Measurements from ENCODE around the gene AXIN1. TPM values are rescaled to one million over a fixed set of nuclear protein-coding genes. Genes with fewer than 3 reads are reported as not detected.

AXIN1 gene
- total and polyA plus RNA-seq, 9 of the 15 experiments (the other 6 are each of a cell fraction or from before 2014, with no cell fraction given) = 0.42 to 58.0 (median 25.9) TPM

GRCh38 chr16:381789-382717, 29.5 kb upstream of the AXIN1 start, which contains the start of gene PGAP6 (continued):
- TF ChIP-seq ZBTB11 (CRISPR knock-in tag; IDR thresholded peaks at IDR 0.05) (peak in 1 of 3 experiments; percentile 94; a peak in 2 of 6 replicates), RBM34 (IDR thresholded peaks at IDR 0.05; ENCODE audit: borderline replicate concordance, insufficient read depth, low read length) (no peak), HDAC1 (IDR thresholded peaks at IDR 0.05) (peak in 1 of 2 experiments; percentile 42; a peak in 1 of 4 replicates), ZNF347 (CRISPR knock-in tag; IDR thresholded peaks at IDR 0.05; ENCODE audit: low read depth) (no peak), BHLHE40 (IDR thresholded peaks at IDR 0.05; ENCODE audit: low read length) (0 out of 2 replicates have a peak, but pooled peaks have one; percentile 7), THAP12 (CRISPR knock-in tag; IDR thresholded peaks at IDR 0.05) (0 out of 2 replicates have a peak, but pooled peaks have one; percentile 43), GTF2A2 (tag; IDR thresholded peaks at IDR 0.05) (no peak), GATAD2B (IDR thresholded peaks at IDR 0.05; ENCODE audit: borderline replicate concordance) (0 out of 2 replicates have a peak, but pooled peaks have one; percentile 67), YY1 (IDR thresholded peaks at IDR 0.05; ENCODE audit: borderline replicate concordance in 1 of 3, control insufficient read depth in 1 of 3, extremely low read depth in 1 of 3, insufficient read depth in 3 of 3, insufficient read length in 1 of 3, insufficient replicate concordance in 2 of 3, low read depth in 1 of 3, low read length in 2 of 3) (peak in 2 of 3 experiments; percentile 53 to 78), ZNF639 (CRISPR knock-in tag; conservative IDR thresholded peaks at IDR 0.05 in 1 of 2, IDR thresholded peaks at IDR 0.05 in 1 of 2) (peak in 1 of 2 experiments; percentile 95; a peak in 2 of 4 replicates), RCOR1 (IDR thresholded peaks at IDR 0.05; ENCODE audit: borderline replicate concordance in 1 of 2, low read depth in 2 of 2, low read length in 2 of 2) (no peak), ZNF395 (CRISPR knock-in tag; IDR thresholded peaks at IDR 0.05) (0 out of 2 replicates have a peak, but pooled peaks have one; percentile 51), NONO (IDR thresholded peaks at IDR 0.05; ENCODE audit: low read depth in 2 of 2, low read length in 1 of 2) (peak in 1 of 2 experiments; percentile 21; a peak in 1 of 4 replicates)

All from K562 (cell line).